Activated naive CD8-positive, alpha-beta T cell treated with anti-CD3 and anti-CD28 coated beads, Interleukin-2, amount 50 U/mL, for 16 hours (primary cell): ENCODE data around the gene SPON1.

Source experiments
- DNase-seq: peaks from one replicate; pipeline ENCODE4 v3.0.0-alpha.2; 2020; ENCODE audit warnings: low read depth, low spot score

The SPON1 gene

DNA sequence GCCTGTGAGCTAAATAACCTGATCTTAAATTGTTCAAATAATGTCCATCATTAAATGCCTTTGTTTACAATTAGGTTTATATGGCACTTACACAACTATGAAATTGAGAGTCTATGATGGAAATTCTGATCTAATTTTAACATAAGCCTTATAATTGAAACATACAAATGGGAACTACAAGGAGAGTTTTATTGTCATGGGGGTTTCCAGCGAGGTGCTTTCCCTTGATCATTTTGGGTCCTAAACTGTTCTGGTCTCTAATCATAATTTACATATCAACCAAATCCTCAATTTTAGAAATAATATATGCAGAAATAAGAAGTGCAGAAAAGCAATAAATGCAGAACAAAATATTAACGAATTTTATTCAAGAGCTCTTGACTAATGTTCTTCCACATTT, 351.6 kb downstream of the SPON1 start:
- no peak for DNase-seq

DNA sequence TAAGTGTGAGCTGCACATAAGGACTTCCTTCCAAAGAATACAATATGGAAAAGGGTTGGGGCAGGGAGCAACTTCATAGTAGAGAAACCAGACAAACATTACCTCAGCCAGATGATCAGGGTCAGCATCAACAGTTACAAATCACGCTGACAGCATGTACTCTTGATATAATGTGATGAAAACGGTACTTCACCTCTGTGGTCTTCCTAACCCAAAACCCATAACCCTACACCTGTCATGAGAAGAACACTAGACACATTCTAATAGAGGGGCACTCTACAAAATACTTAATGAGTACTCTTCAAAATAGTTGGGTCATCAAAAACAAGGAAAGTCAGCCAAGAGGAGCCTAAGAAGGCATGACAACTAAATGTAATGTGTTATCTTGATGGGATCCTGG, 352.6 kb downstream of the SPON1 start:
- no peak for DNase-seq
